Measurements from ENCODE around the gene DST. TPM values are rescaled to one million over a fixed set of nuclear protein-coding genes. Genes with fewer than 3 reads are reported as not detected.

Gene DST
- total RNA-seq, 1 donor from 2014 or later, result 442 TPM

DNA sequence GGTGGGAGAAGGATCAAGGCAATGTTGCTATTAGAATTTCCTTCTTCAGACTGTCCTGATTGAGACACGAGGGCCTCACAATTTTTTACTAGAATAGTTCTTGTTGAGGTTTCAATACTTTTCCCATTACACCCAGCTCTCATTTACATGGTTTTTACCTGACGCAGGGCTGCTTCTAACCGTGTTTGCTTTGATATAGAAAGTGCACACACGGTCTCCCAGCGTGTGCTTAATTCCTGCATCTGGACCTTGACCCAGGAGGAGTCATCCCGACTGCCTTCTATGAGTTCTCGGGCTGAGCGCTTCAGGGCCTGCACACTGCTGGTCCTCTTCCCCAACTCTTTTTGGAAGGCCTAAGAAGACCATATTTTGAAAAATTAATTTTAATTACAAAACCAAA lies 160.2 kb downstream of the DST start:
- peaks cover 29% of the 10 kb centered on the region for H3K36me3 Mint-ChIP-seq (ENCODE audit: low read depth, unreplicated experiment)

DNA sequence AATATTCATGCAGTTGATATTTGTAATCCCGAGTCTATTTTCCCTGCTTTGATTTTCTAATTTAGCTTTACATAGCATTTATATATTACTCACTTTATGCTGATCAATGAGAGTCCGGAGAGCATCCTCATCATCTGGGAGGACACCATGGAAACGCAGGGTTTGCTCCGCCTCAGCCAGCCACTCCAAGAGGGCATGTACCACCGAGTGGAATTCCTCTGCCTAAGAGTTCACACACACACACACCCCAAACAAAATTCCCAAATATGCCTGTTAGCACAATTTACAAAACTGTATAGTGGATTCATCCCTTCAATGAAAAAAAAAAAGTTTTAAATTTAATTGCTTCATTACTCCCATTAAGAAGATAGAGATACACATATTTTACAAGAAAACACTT lies 160.7 kb downstream of the DST start:
- Histone ChIP-seq H3K27ac (ENCODE audit: low read depth, low read length) (no peak overlapping the region), H3K4me3 (ENCODE audit: insufficient read depth, low read depth, low read length) (no peak overlapping the region), H4K20me1 (ENCODE audit: insufficient read depth, low read length) (peaks cover 14% of the 10 kb centered on the region), H2AFZ (ENCODE audit: low read depth, low read length) (no peak overlapping the region), H3K9me3 (ENCODE audit: insufficient read depth, low read depth, low read length) (peaks cover 3% of the 10 kb centered on the region), H3K79me2 (ENCODE audit: insufficient read depth, low read length) (no peaks in the 10 kb centered on the region), H3K27me3 (ENCODE audit: insufficient read depth, low read length) (no peaks in the 10 kb centered on the region), H3K4me1 (ENCODE audit: insufficient read depth, low read length) (peaks cover 7% of the 10 kb centered on the region), H3K36me3 (ENCODE audit: insufficient read depth, low read length) (peaks cover 47% of the 10 kb centered on the region), H3K4me2 (ENCODE audit: low read length) (no peak overlapping the region), H3K9ac (ENCODE audit: low read length) (no peak overlapping the region)
- no peaks in the 10 kb centered on the region for H3K9me3 Mint-ChIP-seq (ENCODE audit: unreplicated experiment)
- peaks cover 4% of the 10 kb centered on the region for H3K4me1 Mint-ChIP-seq (ENCODE audit: low read depth, unreplicated experiment)
- DNase-seq (ENCODE audit: low read depth), result no peak
- H3K36me3 Mint-ChIP-seq (ENCODE audit: low read depth, unreplicated experiment), result peaks cover 27% of the 10 kb centered on the region
- H3K27ac Mint-ChIP-seq (ENCODE audit: unreplicated experiment), result no peak overlapping the region
- H3K27me3 Mint-ChIP-seq (ENCODE audit: low read depth, unreplicated experiment), result no peaks in the 10 kb centered on the region
- TF ChIP-seq EZH2 (IDR thresholded peaks at IDR 0.05; ENCODE audit: insufficient read depth, low read length), result no peak
- TF ChIP-seq, protein P1, sequence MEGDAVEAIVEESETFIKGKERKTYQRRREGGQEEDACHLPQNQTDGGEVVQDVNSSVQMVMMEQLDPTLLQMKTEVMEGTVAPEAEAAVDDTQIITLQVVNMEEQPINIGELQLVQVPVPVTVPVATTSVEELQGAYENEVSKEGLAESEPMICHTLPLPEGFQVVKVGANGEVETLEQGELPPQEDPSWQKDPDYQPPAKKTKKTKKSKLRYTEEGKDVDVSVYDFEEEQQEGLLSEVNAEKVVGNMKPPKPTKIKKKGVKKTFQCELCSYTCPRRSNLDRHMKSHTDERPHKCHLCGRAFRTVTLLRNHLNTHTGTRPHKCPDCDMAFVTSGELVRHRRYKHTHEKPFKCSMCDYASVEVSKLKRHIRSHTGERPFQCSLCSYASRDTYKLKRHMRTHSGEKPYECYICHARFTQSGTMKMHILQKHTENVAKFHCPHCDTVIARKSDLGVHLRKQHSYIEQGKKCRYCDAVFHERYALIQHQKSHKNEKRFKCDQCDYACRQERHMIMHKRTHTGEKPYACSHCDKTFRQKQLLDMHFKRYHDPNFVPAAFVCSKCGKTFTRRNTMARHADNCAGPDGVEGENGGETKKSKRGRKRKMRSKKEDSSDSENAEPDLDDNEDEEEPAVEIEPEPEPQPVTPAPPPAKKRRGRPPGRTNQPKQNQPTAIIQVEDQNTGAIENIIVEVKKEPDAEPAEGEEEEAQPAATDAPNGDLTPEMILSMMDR (IDR thresholded peaks at IDR 0.05; ENCODE audit: insufficient read depth, low read depth, low read length), result no peak
- FAIRE-seq, result no peak
- no peak overlapping the region for H3K4me3 Mint-ChIP-seq (ENCODE audit: unreplicated experiment)

More for the DNA sequence above, 160.2 kb downstream of the DST start:
- peaks cover 4% of the 10 kb centered on the region for H3K4me1 Mint-ChIP-seq (ENCODE audit: low read depth, unreplicated experiment)
- no peak for FAIRE-seq
- Histone ChIP-seq H3K36me3 (ENCODE audit: insufficient read depth, low read length) (peaks cover 47% of the 10 kb centered on the region), H3K4me2 (ENCODE audit: low read length) (no peak overlapping the region), H4K20me1 (ENCODE audit: insufficient read depth, low read length) (peaks cover 10% of the 10 kb centered on the region), H2AFZ (ENCODE audit: low read depth, low read length) (no peak overlapping the region), H3K27me3 (ENCODE audit: insufficient read depth, low read length) (no peaks in the 10 kb centered on the region), H3K27ac (ENCODE audit: low read depth, low read length) (no peak overlapping the region), H3K9ac (ENCODE audit: low read length) (no peak overlapping the region), H3K4me1 (ENCODE audit: insufficient read depth, low read length) (peaks cover 7% of the 10 kb centered on the region), H3K9me3 (ENCODE audit: insufficient read depth, low read depth, low read length) (peaks cover 3% of the 10 kb centered on the region), H3K79me2 (ENCODE audit: insufficient read depth, low read length) (no peaks in the 10 kb centered on the region), H3K4me3 (ENCODE audit: insufficient read depth, low read depth, low read length) (no peak overlapping the region)
- no peak for DNase-seq (ENCODE audit: low read depth)
- H3K27ac Mint-ChIP-seq (ENCODE audit: unreplicated experiment), result no peak overlapping the region
- TF ChIP-seq, protein P1 (IDR thresholded peaks at IDR 0.05; ENCODE audit: insufficient read depth, low read depth, low read length), result no peak
- TF ChIP-seq EZH2 (IDR thresholded peaks at IDR 0.05; ENCODE audit: insufficient read depth, low read length), result no peak
- H3K4me3 Mint-ChIP-seq (ENCODE audit: unreplicated experiment), result no peak overlapping the region
- no peaks in the 10 kb centered on the region for H3K9me3 Mint-ChIP-seq (ENCODE audit: unreplicated experiment)
- H3K27me3 Mint-ChIP-seq (ENCODE audit: low read depth, unreplicated experiment), result no peaks in the 10 kb centered on the region

DNA sequence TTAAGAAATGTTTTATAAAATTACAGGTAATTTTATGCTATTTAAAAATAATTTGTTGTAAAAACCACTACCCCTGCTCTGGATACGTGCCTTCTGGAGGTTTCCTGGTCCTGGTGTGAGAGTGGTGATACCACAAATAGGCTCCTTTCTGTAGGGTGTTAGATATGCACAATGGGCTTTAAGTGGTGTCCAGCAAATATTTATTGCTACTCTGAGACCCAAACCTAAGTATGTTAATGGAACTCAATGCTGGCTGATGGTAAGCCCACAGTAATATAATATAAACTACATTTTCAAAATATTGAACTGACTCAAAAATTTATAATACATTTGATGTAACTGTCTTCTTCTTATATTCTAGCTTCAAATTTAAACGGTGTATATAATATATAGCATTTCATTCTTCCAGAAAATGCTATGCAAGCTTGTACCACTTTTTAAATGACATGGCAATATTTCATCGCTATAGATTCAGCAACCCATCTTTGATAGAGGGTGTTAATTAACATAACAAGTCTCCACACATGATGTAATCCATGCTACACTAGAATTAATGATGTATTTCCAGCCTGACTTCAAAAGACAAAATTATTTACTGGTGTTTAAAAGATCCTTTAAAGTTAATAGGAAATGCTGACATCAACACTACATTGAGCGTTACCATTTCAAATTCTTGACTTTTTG lies 161.9 kb downstream of the DST start:
- Mint-ChIP-seq H3K4me3 (ENCODE audit: unreplicated experiment) (no peak overlapping the region), H3K9me3 (ENCODE audit: unreplicated experiment) (no peaks in the 10 kb centered on the region), H3K27me3 (ENCODE audit: low read depth, unreplicated experiment) (no peaks in the 10 kb centered on the region), H3K27ac (ENCODE audit: unreplicated experiment) (no peak overlapping the region), H3K4me1 (ENCODE audit: low read depth, unreplicated experiment) (no peaks in the 10 kb centered on the region), H3K36me3 (ENCODE audit: low read depth, unreplicated experiment) (peaks cover 18% of the 10 kb centered on the region)
- H3K4me3 ChIP-seq (ENCODE audit: insufficient read depth, low read depth, low read length), result no peak overlapping the region
- FAIRE-seq (no peak), DNase-seq (ENCODE audit: low read depth) (no peak)
- H3K4me2 ChIP-seq (ENCODE audit: low read length), result no peak overlapping the region
- H3K9ac ChIP-seq (ENCODE audit: low read length), result no peak overlapping the region
- no peaks in the 10 kb centered on the region for H3K79me2 ChIP-seq (ENCODE audit: insufficient read depth, low read length)
- H3K4me1 ChIP-seq (ENCODE audit: insufficient read depth, low read length), result peaks cover 7% of the 10 kb centered on the region
- H3K27me3 ChIP-seq (ENCODE audit: insufficient read depth, low read length), result no peaks in the 10 kb centered on the region
- TF ChIP-seq, protein P1 (IDR thresholded peaks at IDR 0.05; ENCODE audit: insufficient read depth, low read depth, low read length), result no peak
- TF ChIP-seq EZH2 (IDR thresholded peaks at IDR 0.05; ENCODE audit: insufficient read depth, low read length), result no peak
- peaks cover 49% of the 10 kb centered on the region for H3K36me3 ChIP-seq (ENCODE audit: insufficient read depth, low read length)
- H4K20me1 ChIP-seq (ENCODE audit: insufficient read depth, low read length), result peaks cover 15% of the 10 kb centered on the region
- no peak overlapping the region for H3K27ac ChIP-seq (ENCODE audit: low read depth, low read length)
- peaks cover 3% of the 10 kb centered on the region for H3K9me3 ChIP-seq (ENCODE audit: insufficient read depth, low read depth, low read length)
- H2AFZ ChIP-seq (ENCODE audit: low read depth, low read length), result no peak overlapping the region

Data from astrocyte (in vitro differentiated cells and primary cell).